ENCODE measurements around the gene RAD50.

RAD50 gene

GRCh38 chr5:132637241-132637640, 80.5 kb downstream of the RAD50 start:
- no peak for FAIRE-seq

- no peak for FAIRE-seq
These were observed 82.9 kb downstream of the RAD50 start for GRCh38 chr5:132639706-132640130.

GRCh38 chr5:132640613-132641012, 83.8 kb downstream of the RAD50 start:
- no peak for FAIRE-seq

GRCh38 chr5:132641241-132641723, 84.5 kb downstream of the RAD50 start:
- no peak for FAIRE-seq

- no peak for FAIRE-seq
These were observed 85.1 kb downstream of the RAD50 start for GRCh38 chr5:132641841-132642240.

- no peak for FAIRE-seq
These were observed 87.4 kb downstream of the RAD50 start for GRCh38 chr5:132644177-132644576.

GRCh38 chr5:132646583-132647266, 89.9 kb downstream of the RAD50 start:
- FAIRE-seq, result no peak

GRCh38 chr5:132647473-132647872, 90.7 kb downstream of the RAD50 start:
- FAIRE-seq, result no peak

GRCh38 chr5:132648355-132648754, 91.6 kb downstream of the RAD50 start:
- FAIRE-seq, result no peak

- FAIRE-seq, result no peak
These were observed 95.2 kb downstream of the RAD50 start for GRCh38 chr5:132651838-132652469.

- FAIRE-seq, result no peak
These were observed 96.9 kb downstream of the RAD50 start for GRCh38 chr5:132653716-132654115.

- no peak for FAIRE-seq
These were observed 99.3 kb downstream of the RAD50 start for GRCh38 chr5:132655821-132656773.

GRCh38 chr5:132656774-132657355, 100.1 kb downstream of the RAD50 start:
- no peak for FAIRE-seq

GRCh38 chr5:132657676-132658380, 101.1 kb downstream of the RAD50 start, which contains the start of gene IL13:
IL13 (plus strand) TSS chr5:132658173; CDS start chr5:132658187, 14 bp downstream.
- FAIRE-seq, result no peak

GRCh38 chr5:132658381-132659302, 101.9 kb downstream of the RAD50 start:
- no peak for FAIRE-seq

GRCh38 chr5:132659598-132660493, 103.1 kb downstream of the RAD50 start:
- FAIRE-seq, result no peak

GRCh38 chr5:132661231-132662003, 104.6 kb downstream of the RAD50 start:
- FAIRE-seq, result no peak

GRCh38 chr5:132662004-132662401, 105.2 kb downstream of the RAD50 start:
- no peak for FAIRE-seq

Measured in A204.1 (cell line).